HG03025 (cell line): ENCODE data around the gene MCC.

Source experiments
- ATAC-seq: cut with Tn5 transposase; IDR thresholded peaks from one replicate; pipeline ENCODE4 v1.9.1; 2021; ENCODE audit warnings: mild to moderate bottlenecking, moderate library complexity; ENCODE audit not compliant: unreplicated experiment, low FRiP score

MCC gene

DNA sequence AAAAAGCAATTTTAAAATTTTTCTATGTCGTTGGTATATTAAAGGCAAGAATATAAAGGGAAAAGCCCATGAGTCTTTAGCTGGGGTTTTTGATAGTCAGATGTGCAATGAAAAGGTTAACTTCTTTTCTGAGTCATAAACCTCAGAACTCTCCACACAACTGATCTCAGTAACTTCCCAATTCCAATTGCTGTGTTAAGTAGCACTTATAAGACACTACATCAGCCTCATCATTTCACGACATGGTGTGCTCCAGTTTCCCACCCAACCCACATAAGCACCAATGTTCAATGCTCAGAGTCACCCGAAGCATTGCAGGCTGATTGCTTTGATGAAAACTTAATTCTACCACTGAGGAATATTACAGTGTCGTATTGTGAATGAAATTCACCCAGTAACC is 209.3 kb downstream of the MCC start:
- no peak for ATAC-seq

GRCh38 chr5:113276493-113276892 is 211.8 kb downstream of the MCC start:
- no peak for ATAC-seq

- ATAC-seq = no peak
Measured at GRCh38 chr5:113276001-113276400, 212.3 kb downstream of the MCC start.

GRCh38 chr5:113274836-113275414 is 213.3 kb downstream of the MCC start:
- no peak for ATAC-seq

GRCh38 chr5:113273948-113274347 is 214.3 kb downstream of the MCC start:
- no peak for ATAC-seq

GRCh38 chr5:113271745-113272454 is 216.4 kb downstream of the MCC start:
- ATAC-seq = no peak

GRCh38 chr5:113271015-113271414 is 217.2 kb downstream of the MCC start:
- no peak for ATAC-seq

DNA sequence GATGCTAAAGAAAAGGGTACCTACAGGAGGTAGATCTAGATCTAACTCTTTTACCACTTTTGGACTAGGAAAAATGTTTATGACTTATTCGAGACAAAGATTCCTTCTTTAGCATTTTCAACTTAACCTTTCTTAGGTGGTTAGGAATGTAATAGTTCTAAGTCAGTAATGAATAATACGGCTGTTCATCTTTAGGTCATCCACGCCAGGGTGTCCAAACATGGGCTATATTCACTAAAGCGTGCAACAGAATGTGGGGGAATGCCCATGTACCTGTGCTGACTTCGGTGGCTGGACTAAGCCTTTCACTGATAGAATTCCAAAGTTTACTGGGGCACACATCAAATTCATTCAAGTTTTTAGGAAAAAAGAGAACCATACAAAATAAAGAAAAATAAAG is 218.2 kb downstream of the MCC start:
- ATAC-seq = no peak

DNA sequence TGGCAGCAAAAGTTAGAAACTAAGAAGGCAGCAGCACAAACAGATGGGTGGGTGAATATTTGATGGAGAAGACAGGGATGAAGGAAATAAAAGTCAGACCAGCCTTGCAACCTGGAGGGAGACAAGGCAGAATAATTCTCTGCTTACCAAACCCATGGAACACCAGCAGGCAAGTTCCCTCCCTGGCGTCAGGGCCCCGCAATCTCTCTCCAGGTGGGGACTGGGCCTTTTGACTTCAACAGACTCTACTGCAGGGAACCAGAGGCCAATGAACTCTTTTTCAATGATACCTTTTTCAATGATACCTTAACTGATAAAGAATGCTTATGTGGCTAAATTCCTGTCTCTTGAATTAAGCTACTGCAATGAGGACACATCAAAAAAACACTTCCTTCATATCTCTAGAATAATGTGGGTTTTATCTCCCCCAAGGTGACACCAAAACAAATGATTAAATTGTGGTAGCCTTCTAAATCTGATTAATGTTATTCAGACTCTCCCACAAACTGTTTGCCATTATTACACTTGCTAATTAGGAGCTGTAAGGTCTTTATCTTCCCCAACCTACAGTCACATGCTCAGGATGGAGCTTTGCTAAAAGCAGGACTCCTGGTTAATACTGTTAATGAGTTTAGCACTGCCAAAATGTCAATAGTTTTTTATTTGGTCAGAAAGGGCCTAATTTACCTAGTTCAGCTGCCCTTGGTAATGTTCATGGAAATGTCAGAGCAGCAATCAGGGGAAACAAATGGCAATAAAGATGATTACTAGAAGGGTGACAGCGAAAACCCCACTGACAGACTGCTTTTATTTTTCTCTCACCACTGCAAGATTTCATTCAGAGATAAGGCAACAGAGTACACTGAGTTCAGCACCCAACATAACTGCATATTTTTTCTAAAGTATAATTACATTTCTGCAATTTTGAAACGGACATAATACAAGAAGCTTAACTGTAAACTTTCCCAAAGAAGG is 218.9 kb downstream of the MCC start:
- no peak for ATAC-seq

GRCh38 chr5:113268232-113268631 is 220.0 kb downstream of the MCC start:
- no peak for ATAC-seq

- ATAC-seq = no peak
Measured at GRCh38 chr5:113267361-113267900, 220.8 kb downstream of the MCC start.

GRCh38 chr5:113266913-113267227 is 221.4 kb downstream of the MCC start:
- ATAC-seq = no peak

DNA sequence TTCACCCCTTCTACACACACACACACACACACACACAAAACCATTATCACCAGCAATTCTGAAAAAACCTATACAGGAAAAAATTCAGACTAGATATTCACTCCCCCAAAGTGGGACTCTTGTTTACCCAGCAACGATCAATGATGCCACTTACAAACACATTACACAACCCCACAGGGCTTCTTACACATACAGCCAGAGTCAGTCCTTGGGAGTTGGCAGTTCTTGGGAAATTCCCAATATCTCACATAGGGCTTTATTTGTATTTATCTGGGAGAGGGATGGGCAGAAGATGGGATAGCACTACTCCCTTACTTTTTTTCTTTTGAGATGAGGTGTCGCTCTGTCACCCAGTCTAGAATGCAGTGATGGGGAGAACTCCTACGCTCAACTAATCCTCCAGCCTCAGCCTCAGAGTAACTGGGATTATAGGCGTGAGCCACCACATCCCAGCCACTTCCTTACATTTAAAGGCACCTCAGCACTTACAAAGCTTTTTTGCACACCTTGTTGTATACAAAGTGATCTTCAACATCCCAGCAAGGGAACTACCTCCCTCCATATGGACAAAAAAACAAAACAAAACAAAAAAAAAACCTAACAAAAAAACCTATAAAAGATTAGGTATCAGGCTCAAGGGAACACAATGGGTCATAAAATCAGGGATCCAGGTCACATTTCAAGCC is 221.9 kb downstream of the MCC start:
- ATAC-seq = no peak

DNA sequence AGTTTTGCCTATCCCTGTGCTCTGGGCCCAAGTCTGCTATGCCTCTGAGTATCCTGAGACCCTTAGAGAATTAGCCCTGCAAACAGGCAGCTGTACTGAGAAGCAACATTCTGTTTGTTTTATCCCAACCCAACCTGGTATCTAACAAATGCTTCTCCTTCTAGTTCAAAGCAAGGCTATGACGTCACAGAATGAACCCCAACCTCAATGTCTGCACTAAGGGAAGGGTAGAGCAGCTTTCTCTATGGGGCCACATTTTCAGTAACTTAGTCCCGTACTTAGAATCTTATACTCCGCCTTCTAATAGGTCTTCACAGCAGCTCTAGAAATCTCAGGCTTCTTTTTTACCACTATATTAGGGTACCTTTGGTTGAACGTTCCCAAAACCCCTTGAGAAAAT is 223.1 kb downstream of the MCC start:
- ATAC-seq = no peak

GRCh38 chr5:113264046-113264445 is 224.2 kb downstream of the MCC start:
- no peak for ATAC-seq

DNA sequence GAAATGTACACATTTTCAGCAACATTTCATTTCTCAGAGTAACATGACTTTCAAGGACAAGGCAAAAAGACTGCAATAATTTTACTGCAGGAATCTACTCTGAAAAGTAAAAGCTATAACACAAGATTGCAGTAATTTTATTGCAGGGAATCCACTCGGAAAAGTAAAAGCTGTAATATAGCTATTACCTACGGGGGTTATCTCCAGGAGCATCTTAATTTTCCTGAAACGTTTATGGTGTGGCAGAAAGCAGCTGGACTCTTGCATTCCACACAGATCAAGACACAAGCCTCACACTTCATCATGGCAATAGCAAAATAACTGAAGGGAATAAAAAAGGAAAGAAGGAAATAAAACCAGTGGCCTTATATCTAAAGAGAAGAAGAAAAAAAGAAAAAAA is 224.7 kb downstream of the MCC start:
- no peak for ATAC-seq

DNA sequence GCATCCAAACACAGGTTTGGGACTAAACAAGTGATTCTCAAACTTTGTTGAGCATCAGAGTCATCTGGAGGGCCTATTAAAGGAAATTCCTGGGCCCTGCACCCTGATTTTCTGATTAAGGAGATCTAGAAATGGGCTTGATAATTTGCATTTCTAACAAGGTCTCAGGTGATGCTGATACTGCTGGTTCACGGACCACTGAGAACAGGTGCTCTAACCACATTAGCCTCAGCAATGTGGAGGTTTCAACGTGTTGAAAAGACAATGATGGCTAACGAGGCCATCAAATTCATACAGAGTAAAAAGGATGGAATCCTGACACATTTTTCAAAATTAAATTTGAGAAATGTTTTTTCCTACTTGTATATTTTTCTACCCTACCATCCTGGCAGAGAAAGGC is 225.6 kb downstream of the MCC start:
- no peak for ATAC-seq

GRCh38 chr5:113259034-113259433 is 229.2 kb downstream of the MCC start:
- ATAC-seq = no peak

GRCh38 chr5:113257545-113257944 is 230.7 kb downstream of the MCC start:
- ATAC-seq = no peak

DNA sequence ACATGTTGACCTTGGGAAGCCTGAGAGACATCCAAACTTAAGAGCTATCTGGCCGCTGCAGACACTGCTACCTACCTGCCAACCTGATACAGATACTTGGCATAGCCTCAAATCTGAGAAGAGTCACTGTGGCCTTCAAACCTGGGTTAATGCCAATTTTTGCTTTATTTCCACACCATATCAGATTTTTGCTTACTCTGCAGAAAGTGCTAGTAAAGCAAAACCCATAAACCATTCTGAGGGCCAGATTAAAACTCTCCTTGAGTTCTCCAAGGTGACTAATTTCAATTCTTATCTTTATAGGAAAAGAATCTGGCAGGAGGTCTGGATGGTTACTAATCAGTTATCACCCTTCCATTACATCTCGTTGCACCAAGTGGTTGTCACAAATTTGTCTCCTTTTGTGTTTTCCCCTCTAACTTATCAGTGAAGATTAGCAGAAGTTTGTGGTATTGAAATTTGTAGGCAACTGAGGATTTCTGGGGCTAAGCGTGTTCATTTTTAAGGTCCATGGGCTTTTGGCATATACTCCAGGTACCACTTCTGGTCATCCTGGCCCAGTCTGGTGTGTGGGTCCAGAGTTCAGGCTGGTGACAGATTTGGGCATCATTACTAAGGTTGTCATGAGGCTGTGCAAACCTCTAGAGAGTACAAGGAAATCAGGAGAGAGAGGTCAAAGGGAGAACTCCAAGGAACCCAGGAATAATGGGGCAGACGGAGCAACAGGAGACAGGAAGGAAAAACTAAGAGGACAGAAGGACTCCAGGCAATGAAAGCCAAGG is 231.4 kb downstream of the MCC start:
- ATAC-seq = no peak
